Liver (tissue), 3 donors: Measurements from ENCODE around the gene NLRP2B.
"Not testable (repeated sequence)": the region's sequence is repeated elsewhere in the genome, so short reads cannot be mapped to it uniquely, and the experiment has no call there.

Experiments
- EGR1 ChIP-seq, 2 donors: IDR thresholded peaks; 2 replicates each; pipeline ENCODE4 v1.6.1; 2016 to 2018; ENCODE audit warnings: antibody characterized with exemption in 2 of 2, low read depth in 2 of 2
- JUND ChIP-seq, 2 donors: IDR thresholded peaks; 2 replicates each; pipeline ENCODE4 v1.6.1; 2016; ENCODE audit warnings: antibody characterized with exemption in 2 of 2
- RXRA ChIP-seq, 2 donors: IDR thresholded peaks; 2 replicates each; pipeline ENCODE4 v1.6.1; 2017 to 2018; ENCODE audit warnings: antibody characterized with exemption in 2 of 2, mild to moderate bottlenecking in 1 of 2
- TAF1 ChIP-seq: conservative IDR thresholded peaks from 2 replicates; pipeline ENCODE4 v1.6.1; 2016; ENCODE audit warnings: antibody characterized with exemption, mild to moderate bottlenecking
- YY1 ChIP-seq: IDR thresholded peaks from 2 replicates; pipeline ENCODE4 v1.6.1; 2016; ENCODE audit warnings: antibody characterized with exemption, mild to moderate bottlenecking
- TF ChIP-seq, protein P1 (sequence below): fragments of 150-350 bp; IDR thresholded peaks from 2 replicates; pipeline ENCODE4 v1.5.1; 2017; ENCODE audit warnings: improper control_type of control experiment, low read depth, low read length; ENCODE audit not compliant: missing input control
- donor health status: healthy.
- donor health status: healthy.

DNA sequence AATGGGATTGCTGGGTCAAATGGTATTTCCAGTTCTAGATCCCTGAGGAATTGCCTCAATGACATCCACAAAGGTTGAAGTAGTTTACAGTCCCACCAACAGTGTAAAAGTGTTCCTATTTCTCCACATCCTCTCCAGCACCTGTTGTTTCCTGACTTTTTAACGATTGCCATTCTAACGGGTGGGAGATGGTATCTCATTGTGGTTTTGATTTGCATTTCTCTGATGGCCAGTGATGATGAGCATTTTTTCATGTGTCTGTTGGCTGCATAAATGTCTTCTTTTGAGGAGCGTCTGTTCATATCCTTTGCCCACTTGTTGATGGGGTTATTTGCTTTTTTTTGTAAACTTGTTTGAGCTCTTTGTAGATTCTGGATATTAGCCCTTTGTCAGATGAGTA lies 45.9 kb upstream of the NLRP2B start:
- TF ChIP-seq, protein P1, sequence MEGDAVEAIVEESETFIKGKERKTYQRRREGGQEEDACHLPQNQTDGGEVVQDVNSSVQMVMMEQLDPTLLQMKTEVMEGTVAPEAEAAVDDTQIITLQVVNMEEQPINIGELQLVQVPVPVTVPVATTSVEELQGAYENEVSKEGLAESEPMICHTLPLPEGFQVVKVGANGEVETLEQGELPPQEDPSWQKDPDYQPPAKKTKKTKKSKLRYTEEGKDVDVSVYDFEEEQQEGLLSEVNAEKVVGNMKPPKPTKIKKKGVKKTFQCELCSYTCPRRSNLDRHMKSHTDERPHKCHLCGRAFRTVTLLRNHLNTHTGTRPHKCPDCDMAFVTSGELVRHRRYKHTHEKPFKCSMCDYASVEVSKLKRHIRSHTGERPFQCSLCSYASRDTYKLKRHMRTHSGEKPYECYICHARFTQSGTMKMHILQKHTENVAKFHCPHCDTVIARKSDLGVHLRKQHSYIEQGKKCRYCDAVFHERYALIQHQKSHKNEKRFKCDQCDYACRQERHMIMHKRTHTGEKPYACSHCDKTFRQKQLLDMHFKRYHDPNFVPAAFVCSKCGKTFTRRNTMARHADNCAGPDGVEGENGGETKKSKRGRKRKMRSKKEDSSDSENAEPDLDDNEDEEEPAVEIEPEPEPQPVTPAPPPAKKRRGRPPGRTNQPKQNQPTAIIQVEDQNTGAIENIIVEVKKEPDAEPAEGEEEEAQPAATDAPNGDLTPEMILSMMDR = not testable (repeated sequence)
- not testable (repeated sequence) for TF ChIP-seq YY1; EGR1 (IDR thresholded peaks at IDR 0.05; ENCODE audit: low read depth in 2 of 2); TAF1; RXRA (IDR thresholded peaks at IDR 0.05); JUND (IDR thresholded peaks at IDR 0.05)
